WTC11 (cell line): ENCODE data around the gene C11orf21. TPM values are rescaled to one million over a fixed set of nuclear protein-coding genes. Genes with fewer than 3 reads are reported as not detected.

Source experiments
- AFF4 ChIP-seq: sonication (generic); formaldehyde crosslinking; IDR thresholded peaks from 2 replicates; pipeline ENCODE4 v1.8.1; 2023; ENCODE audit warnings: mild to moderate bottlenecking, missing genetic modification reagents, borderline replicate concordance
- AR ChIP-seq: fragments of 250-450 bp; sonication (Bioruptor Pico); IDR thresholded peaks from 2 replicates; pipeline ENCODE4 v1.9.0; 2021; ENCODE audit warnings: mild to moderate bottlenecking
- ARID4B ChIP-seq: sonication (generic); formaldehyde crosslinking; IDR thresholded peaks from 2 replicates; pipeline ENCODE4 v1.8.0; 2023; ENCODE audit warnings: missing genetic modification reagents, mild to moderate bottlenecking, borderline replicate concordance
- ATF3 ChIP-seq: sonication (generic); formaldehyde crosslinking; conservative IDR thresholded peaks from 2 replicates; pipeline ENCODE4 v1.8.1; 2022; ENCODE audit warnings: mild to moderate bottlenecking, missing genetic modification reagents
- CTCF ChIP-seq: fragments of 200-600 bp; IDR thresholded peaks from 2 replicates; pipeline ENCODE4 v1.8.0; 2022; ENCODE audit warnings: antibody characterized with exemption
- E2F1 ChIP-seq: sonication (generic); formaldehyde crosslinking; IDR thresholded peaks from 2 replicates; pipeline ENCODE4 v1.8.0; 2022; ENCODE audit warnings: mild to moderate bottlenecking, missing genetic modification reagents
- E2F4 ChIP-seq: sonication (generic); formaldehyde crosslinking; IDR thresholded peaks from 2 replicates; pipeline ENCODE4 v1.8.1; 2022; ENCODE audit warnings: low read depth, mild to moderate bottlenecking, moderate library complexity, missing genetic modification reagents, borderline replicate concordance
- ETV6 ChIP-seq: sonication (generic); formaldehyde crosslinking; IDR thresholded peaks from 2 replicates; pipeline ENCODE4 v1.8.1; 2022; ENCODE audit warnings: mild to moderate bottlenecking, missing genetic modification reagents
- NFE2L1 ChIP-seq: sonication (generic); formaldehyde crosslinking; IDR thresholded peaks from 2 replicates; pipeline ENCODE4 v1.8.1; 2023; ENCODE audit warnings: missing genetic modification reagents
- NFYB ChIP-seq: sonication (generic); formaldehyde crosslinking; conservative IDR thresholded peaks from 2 replicates; pipeline ENCODE4 v1.8.0; 2022; ENCODE audit warnings: low read depth, missing genetic modification reagents
- RORB ChIP-seq: fragments of 250-450 bp; sonication (Bioruptor Pico); IDR thresholded peaks from 2 replicates; pipeline ENCODE4 v1.9.0; 2021; ENCODE audit warnings: mild to moderate bottlenecking
- SMAD3 ChIP-seq: sonication (generic); formaldehyde crosslinking; IDR thresholded peaks from 2 replicates; pipeline ENCODE4 v1.8.0; 2022; ENCODE audit warnings: missing genetic modification reagents, mild to moderate bottlenecking, borderline replicate concordance
- TP53 ChIP-seq: sonication (generic); formaldehyde crosslinking; IDR thresholded peaks from 2 replicates; pipeline ENCODE4 v1.8.1; 2023; ENCODE audit warnings: mild to moderate bottlenecking, missing genetic modification reagents
- USF1 ChIP-seq: sonication (generic); formaldehyde crosslinking; IDR thresholded peaks from 2 replicates; pipeline ENCODE4 v1.8.0; 2022; ENCODE audit warnings: mild to moderate bottlenecking, missing genetic modification reagents
- USF2 ChIP-seq: sonication (generic); formaldehyde crosslinking; IDR thresholded peaks from 2 replicates; pipeline ENCODE4 v1.8.1; 2023; ENCODE audit warnings: mild to moderate bottlenecking, missing genetic modification reagents, moderate library complexity
- ZBTB21 ChIP-seq: sonication (generic); formaldehyde crosslinking; IDR thresholded peaks from 2 replicates; pipeline ENCODE4 v1.8.1; 2023; ENCODE audit warnings: mild to moderate bottlenecking, missing genetic modification reagents, borderline replicate concordance
- ZNF121 ChIP-seq: sonication (generic); formaldehyde crosslinking; IDR thresholded peaks from 2 replicates; pipeline ENCODE4 v1.8.0; 2023; ENCODE audit warnings: missing genetic modification reagents
- ZNF512 ChIP-seq: sonication (generic); formaldehyde crosslinking; IDR thresholded peaks from 2 replicates; pipeline ENCODE4 v1.8.1; 2022; ENCODE audit warnings: missing genetic modification reagents, borderline replicate concordance
- total RNA-seq: library from RNA; stranded (reverse); gene quantifications from 3 replicates; pipeline ENCODE4 v1.2.3, GENCODE V29; 2021

C11orf21 gene
- total RNA-seq, 1 experiment from 2014 or later = 0.24 TPM

GRCh38 chr11:2269601-2270321, 32.0 kb downstream of the C11orf21 start (continued):
- TF ChIP-seq ARID4B (CRISPR knock-in tag) (peak; percentile 99), AR (CRISPR knock-in tag) (no peak), TP53 (CRISPR knock-in tag) (peak; percentile 100), USF1 (CRISPR knock-in tag) (peak; percentile 88), USF2 (CRISPR knock-in tag) (peak; percentile 83), ZNF512 (no peak), ETV6 (peak; percentile 100), NFYB (CRISPR knock-in tag) (peak; percentile 65), SMAD3 (peak; percentile 99), ATF3 (CRISPR knock-in tag) (peak; percentile 89), E2F4 (CRISPR knock-in tag) (peak; percentile 97), CTCF (no peak), ZNF121 (peak; percentile 89), RORB (CRISPR knock-in tag) (no peak), AFF4 (CRISPR knock-in tag) (peak; percentile 93; the same call in 1 of the 2 replicates), ZBTB21 (CRISPR knock-in tag) (peak; percentile 97), NFE2L1 (CRISPR knock-in tag) (peak; percentile 99), E2F1 (CRISPR knock-in tag) (peak; percentile 99)
